Jurkat, Clone E6-1 (cell line): ENCODE measurements around the gene CRTC3.
"Not testable (repeated sequence)": the region's sequence is repeated elsewhere in the genome, so short reads cannot be mapped to it uniquely, and the experiment has no call there.

ENCODE experiments used
- DNase-seq: peaks from one replicate; pipeline ENCODE4 v3.0.0-alpha.2; 2011; ENCODE audit warnings: low read depth, low spot score
- H3K4me3 ChIP-seq: 2 replicates; pipeline ENCODE4 v1.5.1; 2011; ENCODE audit warnings: mild to moderate bottlenecking, low read length, control low read depth, moderate library complexity

CRTC3 gene

GRCh38 chr15:90513893-90514292 lies 15.8 kb upstream of the CRTC3 start:
- not testable (repeated sequence) for H3K4me3 ChIP-seq, DNase-seq

DNA sequence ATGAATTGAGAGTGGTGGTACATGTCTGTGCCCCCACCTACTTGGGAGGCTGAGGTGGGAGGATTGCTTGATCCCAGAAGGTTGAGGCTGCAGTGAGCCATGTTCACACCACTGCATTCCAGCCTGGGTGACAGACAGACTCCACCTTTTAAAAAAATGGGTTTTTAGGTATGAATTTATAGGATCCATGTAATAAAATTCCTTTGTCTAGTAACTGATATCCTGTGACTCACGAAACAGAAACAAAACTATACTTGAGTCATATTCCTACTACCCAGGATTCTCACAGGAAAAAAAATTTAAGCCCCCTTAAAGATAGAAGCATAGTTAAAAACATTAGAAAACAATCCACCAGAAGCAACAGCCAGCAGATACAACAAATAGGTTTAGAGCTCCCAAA lies 10.0 kb upstream of the CRTC3 start:
- DNase-seq = no peak
- no peak overlapping the region for H3K4me3 ChIP-seq

GRCh38 chr15:90520365-90520764 lies 9.4 kb upstream of the CRTC3 start:
- no peak for DNase-seq
- no peak overlapping the region for H3K4me3 ChIP-seq

DNA sequence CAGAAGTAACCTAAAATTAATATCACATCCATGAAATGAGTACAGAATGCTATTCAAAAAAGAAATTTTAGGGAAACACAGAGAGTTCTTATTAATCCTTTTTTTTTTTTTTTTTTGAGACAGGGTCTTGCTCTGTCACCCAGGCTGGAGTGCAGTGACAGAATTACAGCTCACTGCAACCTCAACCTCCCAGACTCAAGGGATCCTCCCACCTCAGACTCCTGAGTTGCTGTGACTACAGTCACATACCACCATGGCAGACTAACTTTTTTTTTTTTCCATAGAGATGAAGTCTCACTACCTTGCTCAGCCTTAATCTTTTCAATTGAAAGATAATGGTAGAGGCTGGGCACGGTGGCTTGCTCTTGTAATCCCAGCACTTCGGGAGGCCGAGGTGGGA lies 6.3 kb upstream of the CRTC3 start:
- no peak for DNase-seq
- H3K4me3 ChIP-seq = no peak overlapping the region

DNA sequence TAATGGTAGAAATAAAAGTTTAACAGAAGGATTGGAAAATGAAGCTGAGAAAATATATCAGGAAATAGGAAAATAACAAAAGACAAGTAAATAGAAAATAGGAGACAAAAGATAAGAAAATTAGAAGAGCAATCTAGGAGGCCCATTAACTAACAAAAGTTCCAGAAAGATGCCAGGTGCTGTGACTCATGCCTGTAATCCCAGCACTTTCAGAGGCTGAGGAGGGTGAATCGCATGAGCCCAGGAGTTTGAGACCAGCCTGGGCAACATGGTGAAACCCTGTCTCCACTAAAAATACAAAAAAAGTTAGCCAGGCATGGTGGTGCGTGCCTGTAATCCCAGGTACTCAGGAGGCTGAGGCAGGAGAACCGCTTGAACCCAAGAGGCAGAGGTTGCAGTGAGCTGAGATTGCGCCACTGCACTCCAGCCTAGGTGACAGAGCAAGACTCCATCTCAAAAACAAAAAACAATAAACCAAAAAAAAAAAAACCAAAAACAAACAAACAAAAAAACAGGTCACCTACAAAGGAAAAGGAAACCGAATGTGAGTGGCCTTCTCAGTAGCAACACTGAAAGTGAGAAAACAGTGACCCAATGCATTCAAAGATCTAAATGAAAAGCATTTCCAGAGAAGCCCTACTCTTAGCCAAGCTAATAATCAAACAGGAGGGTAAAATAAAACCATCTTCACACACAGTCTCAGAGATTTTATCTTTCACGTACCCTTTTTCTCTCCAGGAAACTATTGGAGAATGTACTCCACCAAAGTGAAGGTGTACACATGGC lies 5.5 kb upstream of the CRTC3 start:
- H3K4me3 ChIP-seq, DNase-seq: not testable (repeated sequence)

GRCh38 chr15:90529011-90529370 lies 732 bp upstream of the CRTC3 start:
- DNase-seq = no peak
- H3K4me3 ChIP-seq = peak overlapping the region; percentile 56; the same call in 1 of the 2 replicates

DNA sequence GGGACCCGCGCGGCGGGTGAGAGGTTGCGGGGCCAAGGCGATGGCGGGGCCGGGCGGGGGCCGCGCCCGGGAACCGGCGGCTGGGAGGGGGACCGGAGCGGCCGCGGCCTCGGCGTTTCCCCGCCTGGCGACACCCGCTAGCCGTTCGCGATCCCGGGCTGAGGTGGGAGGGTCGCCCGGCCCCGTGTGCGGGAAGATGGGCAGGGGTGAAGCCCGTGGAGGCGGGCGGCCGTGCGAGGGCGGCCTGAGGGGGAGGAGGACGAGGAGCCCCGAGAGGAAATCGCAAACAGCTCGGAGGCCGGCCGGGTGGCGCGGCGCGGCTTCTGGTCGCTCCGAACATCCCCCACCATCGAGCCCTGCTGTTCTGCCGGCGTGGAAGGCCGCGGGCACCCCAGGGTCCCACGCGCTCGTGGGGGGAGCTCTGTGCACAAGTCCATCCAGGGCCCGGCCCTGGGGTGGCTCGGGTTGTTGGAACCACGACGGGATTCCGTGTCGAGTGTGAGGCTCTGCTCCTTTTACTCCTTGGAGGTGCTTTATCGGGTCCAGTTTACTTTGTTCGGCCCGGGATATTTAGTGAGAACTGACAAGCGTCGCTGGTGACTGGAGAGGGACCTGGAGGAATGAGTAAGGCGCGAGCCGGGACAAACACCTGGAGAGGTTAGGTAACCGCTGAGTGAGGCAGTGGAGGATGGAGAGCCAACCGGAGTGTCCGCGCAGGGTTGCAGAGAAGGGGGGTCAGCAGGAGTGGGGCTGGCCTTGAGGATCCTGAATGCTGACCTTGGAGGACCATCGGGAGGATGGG lies 728 bp downstream of the CRTC3 start:
- H3K4me3 ChIP-seq = peak overlapping the region; percentile 67
- no peak for DNase-seq

DNA sequence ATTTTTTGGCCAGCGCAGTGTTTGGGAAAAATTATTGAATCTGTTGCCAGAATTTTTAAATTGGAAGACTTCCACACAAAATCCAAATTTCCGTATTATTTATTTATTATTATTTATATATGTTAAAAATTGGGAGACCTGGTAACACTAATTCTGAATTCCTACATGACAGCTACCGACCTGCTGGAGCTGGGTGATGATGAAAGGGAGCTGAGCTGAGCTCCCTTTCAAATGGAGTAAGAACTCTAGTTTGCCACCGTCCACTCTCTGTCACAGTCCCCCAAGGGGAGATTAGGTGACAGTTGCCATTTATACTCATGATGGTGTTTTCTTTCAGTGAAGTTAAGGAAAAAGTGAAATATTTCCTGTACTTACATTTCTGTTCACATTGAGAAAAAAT lies 1.4 kb downstream of the CRTC3 start:
- DNase-seq = no peak
- peak overlapping the region; percentile 67 for H3K4me3 ChIP-seq

DNA sequence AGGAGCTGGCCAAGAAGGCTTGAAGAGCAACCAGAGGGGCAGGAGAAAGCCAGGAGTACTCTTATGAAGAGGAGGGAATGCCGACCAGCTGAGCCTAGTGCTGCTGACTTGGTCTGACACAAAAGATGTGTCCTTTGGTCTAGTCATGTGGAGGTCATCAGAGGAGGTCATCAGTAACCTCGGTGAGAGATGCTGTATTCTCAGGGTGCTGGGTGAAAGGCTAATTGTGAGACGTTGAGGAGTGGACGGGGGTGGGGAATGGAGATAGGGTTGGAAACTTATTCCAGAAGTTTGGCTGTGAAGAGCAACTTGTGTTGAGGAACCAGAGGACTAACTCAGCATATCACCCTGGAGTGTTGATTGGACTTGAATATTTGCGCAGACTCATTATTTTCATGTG lies 5.5 kb downstream of the CRTC3 start:
- no peak overlapping the region for H3K4me3 ChIP-seq
- DNase-seq = no peak

DNA sequence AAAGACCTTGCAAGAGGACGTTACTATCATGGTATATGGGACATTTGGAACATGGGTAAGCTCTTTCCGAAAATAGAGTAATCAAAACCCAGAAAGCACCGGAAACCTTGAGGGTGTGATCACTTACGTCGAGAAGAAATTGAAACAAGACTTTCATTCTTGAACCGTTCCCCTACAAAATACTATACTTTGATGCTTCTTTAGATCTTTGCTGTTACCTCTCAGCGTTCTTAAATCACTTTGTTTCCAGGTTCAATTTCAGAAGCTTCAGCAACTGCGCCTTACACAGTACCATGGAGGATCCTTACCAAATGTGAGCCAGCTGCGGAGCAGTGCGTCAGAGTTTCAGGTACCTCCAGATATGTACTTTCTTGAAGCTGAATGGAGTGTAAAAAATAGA lies 10.1 kb downstream of the CRTC3 start:
- peak overlapping the region; percentile 27 for H3K4me3 ChIP-seq
- DNase-seq = peak; percentile 74

DNA sequence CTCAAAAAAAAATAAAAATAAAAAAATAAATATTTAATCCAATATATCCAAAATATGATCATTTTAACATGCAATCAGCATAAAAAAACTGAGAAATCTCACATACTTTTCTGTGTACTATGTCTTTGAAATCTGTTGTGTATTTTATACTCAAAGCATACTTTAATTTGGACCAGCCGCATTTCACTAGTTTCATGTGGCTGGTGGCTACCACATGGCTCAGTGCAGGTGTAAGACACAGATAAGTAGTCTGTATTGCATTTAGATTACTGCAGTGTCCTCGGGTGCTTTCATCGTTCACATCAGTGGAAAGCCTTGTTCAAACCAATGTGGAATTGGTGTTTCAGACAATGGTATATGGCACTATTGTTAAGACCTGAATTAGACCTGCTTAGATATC lies 11.0 kb downstream of the CRTC3 start:
- H3K4me3 ChIP-seq = no peak overlapping the region
- DNase-seq = peak; percentile 66

- no peak overlapping the region for H3K4me3 ChIP-seq
- DNase-seq = no peak
These were observed 15.4 kb downstream of the CRTC3 start for GRCh38 chr15:90545095-90545494.

DNA sequence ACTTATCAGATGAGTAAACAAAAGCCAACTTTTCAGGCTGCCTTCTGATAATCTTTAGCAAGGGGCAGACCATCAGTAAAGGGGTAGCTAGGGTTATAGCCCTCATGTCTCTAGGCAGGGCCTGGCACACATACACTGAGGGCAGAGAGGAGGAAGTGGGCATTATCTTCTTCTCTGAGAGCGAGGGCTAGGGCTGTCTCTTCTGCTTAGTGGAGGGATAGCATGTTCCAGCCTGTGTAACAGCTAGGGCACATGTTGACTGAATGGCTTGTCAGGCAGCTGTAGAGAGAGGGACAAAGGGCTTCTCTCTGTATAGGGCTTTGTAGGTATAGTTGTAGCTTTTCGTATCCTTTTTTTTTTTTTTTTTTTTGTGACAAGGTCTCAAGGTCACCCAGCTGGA lies 17.8 kb downstream of the CRTC3 start:
- DNase-seq = no peak
- H3K4me3 ChIP-seq = no peak overlapping the region

- DNase-seq = no peak
These were observed 21.2 kb downstream of the CRTC3 start for GRCh38 chr15:90550919-90551318.

GRCh38 chr15:90552162-90552928 lies 22.6 kb downstream of the CRTC3 start:
- no peak for DNase-seq
- no peak overlapping the region for H3K4me3 ChIP-seq

More at GRCh38 chr15:90550919-90551318, 21.2 kb downstream of the CRTC3 start:
- no peak overlapping the region for H3K4me3 ChIP-seq

DNA sequence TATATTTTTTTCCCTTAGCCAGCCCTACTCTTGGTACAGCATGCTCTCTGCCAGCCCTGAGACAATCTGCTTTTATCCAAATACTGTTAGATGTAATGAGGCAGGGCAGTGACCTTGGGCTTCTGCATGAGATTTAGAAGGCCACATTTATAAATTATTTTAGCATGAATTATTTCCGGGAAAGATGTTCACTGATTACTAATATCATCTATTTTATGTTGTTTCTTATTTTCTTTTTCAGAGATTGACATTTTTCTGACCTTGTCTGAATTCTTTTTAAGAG lies 23.1 kb downstream of the CRTC3 start:
- DNase-seq = no peak
- H3K4me3 ChIP-seq = no peak overlapping the region

DNA sequence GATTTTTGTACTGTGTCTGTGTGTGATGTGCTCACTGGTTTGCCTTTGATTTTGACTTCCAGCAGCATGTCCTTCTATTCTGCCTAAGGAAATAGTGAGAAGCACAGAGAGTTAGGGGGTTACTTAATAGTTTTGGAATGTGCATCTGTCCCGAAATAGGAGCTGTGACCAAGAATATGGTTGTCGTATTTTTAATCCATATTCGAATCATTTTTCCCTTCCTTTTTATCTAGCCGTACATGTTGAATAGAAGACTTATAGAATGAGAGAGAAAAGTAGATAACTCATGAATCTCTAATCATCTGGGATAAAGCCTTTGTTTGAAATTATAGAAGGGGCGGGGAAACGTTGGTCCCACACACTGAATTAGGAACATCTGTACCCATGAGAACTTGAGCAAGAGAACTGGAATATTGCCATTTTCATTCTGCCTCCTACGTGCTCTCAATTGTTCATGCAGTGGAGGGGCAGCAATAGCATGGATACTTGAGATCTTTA lies 23.6 kb downstream of the CRTC3 start:
- DNase-seq = no peak

GRCh38 chr15:90557186-90558084 lies 27.7 kb downstream of the CRTC3 start:
- no peak for DNase-seq
- H3K4me3 ChIP-seq = no peak overlapping the region

More for the DNA sequence above, 23.6 kb downstream of the CRTC3 start:
- no peak overlapping the region for H3K4me3 ChIP-seq

DNA sequence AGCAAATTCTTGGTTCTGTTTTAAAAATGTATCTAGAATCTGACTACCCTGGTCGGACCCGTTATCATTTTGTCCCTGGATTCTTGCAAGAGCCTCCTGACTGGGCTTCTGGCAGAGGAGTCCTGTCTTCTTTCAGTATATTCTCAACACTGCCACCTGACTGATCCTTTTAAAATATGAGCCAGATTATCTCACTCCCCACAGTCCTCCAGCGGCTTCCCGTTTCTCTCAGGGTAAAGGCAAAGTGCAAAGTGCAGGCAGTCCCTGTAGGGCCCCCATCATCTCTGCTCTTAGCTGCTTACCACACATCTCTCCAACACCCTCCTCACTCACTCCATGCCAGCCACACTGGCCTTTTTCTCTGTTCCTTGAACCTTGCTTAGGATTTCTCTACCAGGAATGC lies 28.4 kb downstream of the CRTC3 start:
- no peak for DNase-seq
- H3K4me3 ChIP-seq = no peak overlapping the region
